HTR-8/SVneo (cell line): ENCODE data around the gene RRP9.

Experiments used
- DNase-seq: peaks from one replicate; pipeline ENCODE4 v3.0.0; 2011; ENCODE audit warnings: low spot score, mixed read lengths; ENCODE audit not compliant: insufficient read length
- FAIRE-seq: peaks from 2 replicates; lab custom pipeline; 2011; peaks lifted over from hg19 to GRCh38; lab: Jason Lieb, UNC

RRP9 gene

GRCh38 chr3:51958603-51959521 lies 17.2 kb upstream of the RRP9 start:
- FAIRE-seq (no peak), DNase-seq (no peak)

DNA sequence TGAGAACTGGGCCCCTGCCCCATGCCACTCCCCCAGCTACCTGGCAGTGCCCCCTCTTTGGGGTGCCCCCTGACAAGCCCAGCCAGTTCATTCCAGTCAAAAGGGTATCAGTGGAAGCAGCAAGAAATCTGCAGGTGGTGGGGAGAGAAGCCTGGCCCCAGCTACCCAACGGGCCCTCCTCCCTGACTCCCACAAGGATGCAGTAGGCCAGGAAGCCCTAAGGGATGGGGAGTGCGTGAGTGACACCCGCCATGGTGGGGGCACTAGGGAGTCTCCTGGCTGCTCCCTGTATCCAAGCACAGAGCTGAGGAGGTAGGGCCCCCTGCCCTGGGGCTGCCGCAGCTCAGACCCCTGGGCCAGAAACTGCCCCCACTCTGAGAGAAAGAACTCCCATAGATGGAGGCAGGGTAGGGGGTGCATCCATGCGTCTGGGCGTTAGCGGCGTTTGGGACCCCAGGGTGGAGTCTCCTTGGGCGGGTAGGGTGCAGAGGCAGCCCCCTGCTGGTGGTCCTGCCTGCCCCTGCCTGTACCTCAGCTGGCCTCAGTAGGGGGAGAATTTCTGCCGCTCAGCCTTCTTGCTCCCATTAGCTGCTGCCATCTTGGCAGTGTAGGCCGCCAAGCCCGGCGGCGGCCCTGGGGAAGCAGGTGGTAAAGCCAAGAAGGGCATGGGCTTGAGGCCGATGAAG lies 16.0 kb upstream of the RRP9 start:
- no peak for FAIRE-seq
- DNase-seq: no peak

DNA sequence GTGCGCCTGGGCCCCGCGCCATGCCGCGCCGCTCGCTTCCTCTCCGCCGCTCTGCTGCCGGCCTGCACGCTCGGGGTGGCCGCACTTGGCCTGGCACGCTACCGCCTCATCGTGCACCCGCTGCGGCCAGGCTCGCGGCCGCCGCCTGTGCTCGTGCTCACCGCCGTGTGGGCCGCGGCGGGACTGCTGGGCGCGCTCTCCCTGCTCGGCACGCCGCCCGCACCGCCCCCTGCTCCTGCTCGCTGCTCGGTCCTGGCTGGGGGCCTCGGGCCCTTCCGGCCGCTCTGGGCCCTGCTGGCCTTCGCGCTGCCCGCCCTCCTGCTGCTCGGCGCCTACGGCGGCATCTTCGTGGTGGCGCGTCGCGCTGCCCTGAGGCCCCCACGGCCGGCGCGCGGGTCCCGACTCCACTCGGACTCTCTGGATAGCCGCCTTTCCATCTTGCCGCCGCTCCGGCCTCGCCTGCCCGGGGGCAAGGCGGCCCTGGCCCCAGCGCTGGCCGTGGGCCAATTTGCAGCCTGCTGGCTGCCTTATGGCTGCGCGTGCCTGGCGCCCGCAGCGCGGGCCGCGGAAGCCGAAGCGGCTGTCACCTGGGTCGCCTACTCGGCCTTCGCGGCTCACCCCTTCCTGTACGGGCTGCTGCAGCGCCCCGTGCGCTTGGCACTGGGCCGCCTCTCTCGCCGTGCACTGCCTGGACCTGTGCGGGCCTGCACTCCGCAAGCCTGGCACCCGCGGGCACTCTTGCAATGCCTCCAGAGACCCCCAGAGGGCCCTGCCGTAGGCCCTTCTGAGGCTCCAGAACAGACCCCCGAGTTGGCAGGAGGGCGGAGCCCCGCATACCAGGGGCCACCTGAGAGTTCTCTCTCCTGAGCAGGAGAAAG lies 14.4 kb upstream of the RRP9 start:
- FAIRE-seq (no peak), DNase-seq (no peak)

GRCh38 chr3:51955175-51955892 lies 13.6 kb upstream of the RRP9 start, which contains the start of gene GPR62:
TSS of gene GPR62 (plus strand) at chr3:51955381. CDS start at chr3:51955653, 272 bp downstream.
- FAIRE-seq: no peak
- no peak for DNase-seq

DNA sequence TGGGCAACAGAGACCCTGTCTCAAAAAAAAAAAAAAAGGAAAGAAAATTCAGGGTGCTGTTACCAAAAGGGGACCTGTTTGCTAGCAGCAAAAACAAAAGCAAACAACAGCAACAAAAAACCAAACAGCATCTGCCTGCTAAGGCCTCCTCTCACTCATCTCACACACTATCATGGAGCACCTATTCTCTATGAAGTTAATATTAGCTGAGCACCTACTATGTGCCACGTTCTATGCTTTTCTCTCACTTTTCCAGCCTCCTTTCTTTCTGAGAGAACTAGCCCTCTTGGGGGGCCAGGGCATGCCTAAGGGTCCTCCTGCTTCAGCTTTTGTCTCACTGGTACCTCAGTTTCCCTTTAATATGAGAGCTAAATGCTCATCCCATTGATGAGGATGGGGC lies 13.0 kb upstream of the RRP9 start:
- no peak for DNase-seq
- no peak for FAIRE-seq

DNA sequence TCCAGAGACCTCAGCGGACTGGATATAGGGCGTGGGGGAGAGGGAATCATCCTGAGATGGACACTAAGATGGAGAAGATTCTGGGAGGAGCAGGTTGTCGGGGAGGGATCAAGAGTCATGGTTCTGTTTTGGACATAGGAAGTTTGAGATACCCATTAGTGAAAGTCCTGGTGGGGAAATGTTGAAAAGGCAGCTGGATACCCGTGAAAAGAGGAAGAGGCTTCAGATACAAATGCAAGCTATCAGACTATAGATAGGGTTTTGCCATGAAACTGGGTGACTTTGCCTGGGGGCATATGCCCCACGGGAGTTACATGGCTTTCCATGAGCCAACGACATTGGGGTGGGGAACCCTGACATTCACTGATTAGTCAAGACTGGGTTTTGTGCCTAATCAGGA lies 12.4 kb upstream of the RRP9 start:
- DNase-seq (no peak), FAIRE-seq (no peak)

DNA sequence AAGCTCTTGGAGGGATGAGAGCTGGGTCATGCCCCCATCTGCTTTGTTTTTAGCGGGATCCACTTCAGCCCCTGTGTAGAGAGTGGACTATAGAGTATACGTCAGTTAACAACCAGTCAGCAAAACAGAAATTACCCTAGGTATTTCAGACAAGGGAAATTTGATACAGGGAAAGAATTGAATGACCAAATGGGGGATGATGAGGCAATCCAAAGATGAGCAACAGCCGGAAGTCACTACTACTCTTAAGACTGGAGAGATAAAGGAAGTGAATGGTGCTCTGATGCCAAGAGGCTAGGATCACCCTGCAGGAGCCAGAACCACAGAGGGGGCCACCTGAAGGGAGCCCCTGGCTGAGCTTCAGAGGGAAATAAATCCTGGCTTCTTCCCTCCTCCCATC lies 11.7 kb upstream of the RRP9 start:
- peak; percentile 75 for DNase-seq
- FAIRE-seq: peak; percentile 85

- FAIRE-seq (no peak), DNase-seq (no peak)
These were observed 9.2 kb upstream of the RRP9 start for GRCh38 chr3:51950899-51951298.

DNA sequence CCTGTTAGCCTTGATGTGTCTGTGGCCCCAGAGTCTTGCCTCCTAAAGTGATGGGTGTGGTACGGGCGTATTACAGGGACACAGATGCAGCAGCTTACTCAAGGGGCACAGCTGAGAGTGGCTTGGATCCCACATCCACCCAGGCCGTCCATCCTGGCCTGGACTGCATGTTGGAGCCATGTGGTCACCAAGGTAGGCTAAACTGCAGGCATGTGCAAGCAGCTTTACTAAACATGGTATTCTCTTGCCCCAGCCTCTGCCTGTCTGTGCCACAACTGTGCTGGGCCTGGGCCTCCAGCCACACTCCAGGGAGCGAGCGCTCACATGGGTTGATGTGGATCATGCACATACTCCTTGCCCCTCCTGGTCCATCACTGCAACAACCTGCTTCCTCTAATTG lies 7.4 kb upstream of the RRP9 start:
- FAIRE-seq (no peak), DNase-seq (no peak)

DNA sequence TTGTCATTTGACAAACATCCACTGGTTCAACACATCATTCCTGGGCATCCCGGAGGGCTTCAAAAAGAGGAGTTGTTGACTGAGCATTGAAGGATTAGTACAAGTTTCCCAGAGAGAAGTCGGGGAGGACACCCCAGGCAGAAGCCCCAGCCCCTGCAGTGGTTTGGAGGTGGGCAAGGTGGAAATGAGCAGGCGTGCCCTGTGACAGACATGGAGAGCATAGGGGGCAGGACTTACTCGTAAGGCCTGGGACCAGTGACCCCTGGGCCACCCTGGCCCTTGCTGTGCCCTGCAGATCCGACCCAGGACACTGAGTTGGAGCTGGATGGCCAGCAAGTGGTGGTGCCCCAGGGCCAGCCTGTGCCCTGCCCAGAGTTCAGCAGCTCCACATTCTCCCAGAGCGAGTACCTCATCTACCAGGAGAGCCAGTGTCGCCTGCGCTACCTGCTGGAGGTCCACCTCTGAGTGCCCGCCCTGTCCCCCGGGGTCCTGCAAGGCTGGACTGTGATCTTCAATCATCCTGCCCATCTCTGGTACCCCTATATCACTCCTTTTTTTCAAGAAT lies 6.4 kb upstream of the RRP9 start:
- DNase-seq (no peak), FAIRE-seq (no peak)

DNA sequence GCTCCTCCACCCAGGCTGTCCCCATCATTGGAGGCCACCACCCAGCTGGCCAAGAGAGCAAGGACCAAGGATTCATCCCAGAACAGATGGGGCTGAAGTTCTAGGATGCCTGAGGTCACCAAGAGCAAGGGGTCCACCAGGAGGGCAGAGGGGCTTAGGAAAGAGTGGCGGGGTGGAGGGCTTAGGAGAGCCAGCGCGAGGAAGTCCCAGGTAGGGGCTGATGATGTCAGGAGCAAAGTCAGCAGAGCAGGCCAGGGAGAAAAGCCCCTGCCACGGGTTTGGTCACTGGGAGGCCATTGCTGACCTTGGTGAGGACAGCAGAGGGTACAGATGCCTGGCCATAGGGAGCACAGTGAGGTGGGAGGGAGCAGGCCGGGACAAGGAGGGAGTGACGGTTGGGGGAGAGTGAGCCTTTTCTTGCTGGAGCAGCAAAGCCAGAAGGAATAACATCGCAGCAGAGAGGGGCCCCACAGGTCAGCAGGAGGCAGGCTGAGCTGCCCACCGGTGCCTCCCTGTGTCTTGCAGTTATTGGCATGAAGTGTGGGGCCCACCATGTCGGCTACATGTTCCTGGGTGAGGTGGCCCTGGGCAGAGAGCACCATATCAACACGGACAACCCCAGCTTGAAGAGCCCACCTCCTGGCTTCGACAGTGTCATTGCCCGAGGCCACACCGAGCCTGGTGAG lies 5.7 kb upstream of the RRP9 start:
- no peak for DNase-seq
- no peak for FAIRE-seq

GRCh38 chr3:51946796-51947195 lies 5.1 kb upstream of the RRP9 start:
- FAIRE-seq (no peak), DNase-seq (no peak)

- DNase-seq (no peak), FAIRE-seq (no peak)
These were observed 4.4 kb upstream of the RRP9 start for GRCh38 chr3:51945926-51946705.

DNA sequence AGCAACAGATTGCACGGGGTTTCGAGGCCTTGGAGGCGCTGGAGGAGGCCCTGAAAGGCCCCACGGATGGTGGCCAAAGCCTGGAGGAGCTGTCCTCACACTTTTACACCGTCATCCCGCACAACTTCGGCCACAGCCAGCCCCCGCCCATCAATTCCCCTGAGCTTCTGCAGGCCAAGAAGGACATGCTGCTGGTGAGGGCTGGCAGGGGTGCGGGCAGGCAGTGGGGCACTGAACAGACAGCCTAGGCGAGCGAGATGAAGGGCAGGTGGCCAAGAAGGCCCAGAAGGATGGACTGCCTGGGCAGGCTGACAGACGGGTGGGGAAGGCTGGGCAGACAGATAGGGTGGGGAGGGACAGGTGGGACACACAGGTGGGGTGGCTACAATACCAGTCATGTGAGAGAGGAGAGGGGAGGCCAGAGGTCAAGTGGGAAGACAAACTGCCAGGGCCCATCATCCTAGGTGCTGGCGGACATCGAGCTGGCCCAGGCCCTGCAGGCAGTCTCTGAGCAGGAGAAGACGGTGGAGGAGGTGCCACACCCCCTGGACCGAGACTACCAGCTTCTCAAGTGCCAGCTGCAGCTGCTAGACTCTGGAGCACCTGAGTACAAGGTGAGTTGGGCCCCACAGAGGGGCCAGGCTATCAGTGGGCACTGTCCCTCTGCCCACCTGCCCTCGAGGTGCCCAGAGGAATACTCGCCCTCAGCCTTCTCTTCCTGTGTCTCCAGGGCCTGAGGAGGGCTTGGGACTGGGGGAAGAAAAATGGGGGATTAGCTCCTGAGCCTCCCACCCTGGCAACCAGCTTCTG lies 3.5 kb upstream of the RRP9 start:
- FAIRE-seq: no peak
- DNase-seq: no peak

- DNase-seq (no peak), FAIRE-seq (no peak)
These were observed 2.8 kb upstream of the RRP9 start for GRCh38 chr3:51944451-51945021.

GRCh38 chr3:51943451-51944391 lies 2.0 kb upstream of the RRP9 start:
- FAIRE-seq: no peak
- DNase-seq: no peak
